ENCODE results near the gene ATP5PO. TPM values are rescaled to one million over a fixed set of nuclear protein-coding genes. Genes with fewer than 3 reads are reported as not detected.
"Not testable (repeated sequence)": the region's sequence is repeated elsewhere in the genome, so short reads cannot be mapped to it uniquely, and the experiment has no call there.

ATP5PO gene
- total RNA-seq, 5 donors from 2014 or later (not counting 1 experiment from before 2014, with no cell fraction given) = 125 to 138 (median 137) TPM

- Mint-ChIP-seq H3K36me3 (no peaks in the 10 kb centered on the region), H3K9me3 (no peaks in the 10 kb centered on the region), H3K27ac (no peak overlapping the region), H3K4me1 (no peaks in the 10 kb centered on the region), H3K27me3 (peaks cover 3 to 5% of the 10 kb centered on the region in 2 donors), H3K4me3 (no peak overlapping the region)
- DNase-seq (no peak), ATAC-seq (replicated peaks in 1 of 4) (no peak)
- Histone ChIP-seq H3K27ac (ENCODE audit: low read length) (no peak overlapping the region), H3K36me3 (ENCODE audit: control insufficient read depth in 2 of 2, extremely low read depth in 1 of 2, insufficient read depth in 1 of 2, low read length in 1 of 2) (no peaks in the 10 kb centered on the region), H3K4me3 (ENCODE audit: control insufficient read depth in 1 of 2, extremely low read depth in 1 of 2, low read length in 1 of 2) (no peak overlapping the region), H3K27me3 (replicated peaks in 1 of 2; ENCODE audit: control insufficient read depth in 2 of 2, extremely low read depth in 1 of 2, insufficient read depth in 2 of 2, low read length in 1 of 2) (peaks cover 0 to 6% of the 10 kb centered on the region in 2 experiments), H3K4me1 (ENCODE audit: control insufficient read depth in 1 of 2, extremely low read depth in 1 of 2, insufficient read depth in 2 of 2, low read length in 2 of 2) (no peaks in the 10 kb centered on the region), H3K9me3 (no peaks in the 10 kb centered on the region)
- ChIA-PET POLR2A (no interaction called here), CTCF (no interaction called here)
- 93% methylated on average over 4 of the region's 7 CpGs for WGBS (ENCODE audit: insufficient coverage)
These were observed 41.4 kb downstream of the ATP5PO start for GRCh38 chr21:33874161-33874560.

- no peaks in the 10 kb centered on the region for H3K4me1 Mint-ChIP-seq
- peaks cover 0 to 3% of the 10 kb centered on the region in 2 donors for H3K27me3 Mint-ChIP-seq
- H3K9me3 ChIP-seq = no peaks in the 10 kb centered on the region
- no peaks in the 10 kb centered on the region for H3K36me3 ChIP-seq (ENCODE audit: control insufficient read depth in 2 of 2, extremely low read depth in 1 of 2, insufficient read depth in 1 of 2, low read length in 1 of 2)
- no peaks in the 10 kb centered on the region for H3K9me3 Mint-ChIP-seq
- POLR2A ChIA-PET = no interaction called here
- no peaks in the 10 kb centered on the region for H3K36me3 Mint-ChIP-seq
- no peak overlapping the region for H3K4me3 ChIP-seq (ENCODE audit: control insufficient read depth in 1 of 2, extremely low read depth in 1 of 2, low read length in 1 of 2)
- H3K4me3 Mint-ChIP-seq = no peak overlapping the region
- H3K27me3 ChIP-seq (replicated peaks in 1 of 2; ENCODE audit: control insufficient read depth in 2 of 2, extremely low read depth in 1 of 2, insufficient read depth in 2 of 2, low read length in 1 of 2) = peaks cover 0 to 6% of the 10 kb centered on the region in 2 experiments
- WGBS (ENCODE audit: insufficient coverage) = 73% methylated on average over 2 of the region's 4 CpGs
- no peak overlapping the region for H3K27ac ChIP-seq (ENCODE audit: low read length)
- H3K4me1 ChIP-seq (ENCODE audit: control insufficient read depth in 1 of 2, extremely low read depth in 1 of 2, insufficient read depth in 2 of 2, low read length in 2 of 2) = no peaks in the 10 kb centered on the region
- no peak for ATAC-seq (replicated peaks in 1 of 4)
- H3K27ac Mint-ChIP-seq = no peak overlapping the region
- CTCF ChIA-PET = no interaction called here
- DNase-seq = no peak
These were observed 42.6 kb downstream of the ATP5PO start for GRCh38 chr21:33872881-33873515.

- peaks cover 0 to 14% of the 10 kb centered on the region in 2 experiments for H3K27me3 ChIP-seq (replicated peaks in 1 of 2; ENCODE audit: control insufficient read depth in 2 of 2, extremely low read depth in 1 of 2, insufficient read depth in 2 of 2, low read length in 1 of 2)
- no peaks in the 10 kb centered on the region for H3K4me1 ChIP-seq (ENCODE audit: control insufficient read depth in 1 of 2, extremely low read depth in 1 of 2, insufficient read depth in 2 of 2, low read length in 2 of 2)
- ATAC-seq (replicated peaks in 1 of 4) = no peak
- no peaks in the 10 kb centered on the region for H3K36me3 ChIP-seq (ENCODE audit: control insufficient read depth in 2 of 2, extremely low read depth in 1 of 2, insufficient read depth in 1 of 2, low read length in 1 of 2)
- no peaks in the 10 kb centered on the region for H3K9me3 Mint-ChIP-seq
- peaks cover 0 to under 1% of the 10 kb centered on the region in 2 donors for H3K27me3 Mint-ChIP-seq
- no peak for DNase-seq
- H3K4me3 ChIP-seq (ENCODE audit: control insufficient read depth in 1 of 2, extremely low read depth in 1 of 2, low read length in 1 of 2) = no peak overlapping the region
- H3K9me3 ChIP-seq = no peaks in the 10 kb centered on the region
- no peak overlapping the region for H3K4me3 Mint-ChIP-seq
- H3K27ac Mint-ChIP-seq = no peak overlapping the region
- H3K27ac ChIP-seq (ENCODE audit: low read length) = no peak overlapping the region
- 73% methylated on average over 3 of the region's 5 CpGs for WGBS (ENCODE audit: insufficient coverage)
- ChIA-PET POLR2A (no interaction called here), CTCF (no interaction called here)
- H3K4me1 Mint-ChIP-seq = peaks cover 0 to 2% (median 1%) of the 10 kb centered on the region in 3 donors
- H3K36me3 Mint-ChIP-seq = no peaks in the 10 kb centered on the region
These were observed 44.4 kb downstream of the ATP5PO start for GRCh38 chr21:33871171-33871570.

- no peak overlapping the region for H3K4me3 ChIP-seq (ENCODE audit: control insufficient read depth in 1 of 2, extremely low read depth in 1 of 2, low read length in 1 of 2)
- Mint-ChIP-seq H3K27ac (no peak overlapping the region), H3K36me3 (no peaks in the 10 kb centered on the region), H3K9me3 (no peaks in the 10 kb centered on the region), H3K4me3 (no peak overlapping the region), H3K4me1 (peaks cover 0 to 2% (median 1%) of the 10 kb centered on the region in 3 donors), H3K27me3 (peaks cover 0 to under 1% of the 10 kb centered on the region in 2 donors)
- ATAC-seq (replicated peaks in 1 of 4) (no peak), DNase-seq (no peak)
- peaks cover 0 to 17% of the 10 kb centered on the region in 2 experiments for H3K27me3 ChIP-seq (replicated peaks in 1 of 2; ENCODE audit: control insufficient read depth in 2 of 2, extremely low read depth in 1 of 2, insufficient read depth in 2 of 2, low read length in 1 of 2)
- no peaks in the 10 kb centered on the region for H3K36me3 ChIP-seq (ENCODE audit: control insufficient read depth in 2 of 2, extremely low read depth in 1 of 2, insufficient read depth in 1 of 2, low read length in 1 of 2)
- 17% methylated on average over 1 of the region's 4 CpGs for WGBS (ENCODE audit: insufficient coverage)
- CTCF ChIA-PET = interaction anchor here in 1 of 2 donors (1.0 kb wide), 1 partner anchor 477 kb away, joined by 3 read pairs; no protein-coding TSS in a partner anchor
- POLR2A ChIA-PET = no interaction called here
- H3K4me1 ChIP-seq (ENCODE audit: control insufficient read depth in 1 of 2, extremely low read depth in 1 of 2, insufficient read depth in 2 of 2, low read length in 2 of 2) = no peaks in the 10 kb centered on the region
- no peaks in the 10 kb centered on the region for H3K9me3 ChIP-seq
- H3K27ac ChIP-seq (ENCODE audit: low read length) = no peak overlapping the region
These were observed 44.8 kb downstream of the ATP5PO start for GRCh38 chr21:33870768-33871167.

GRCh38 chr21:33869873-33870272 is 45.7 kb downstream of the ATP5PO start:
- Mint-ChIP-seq H3K4me1 (peaks cover 0 to 2% (median 1%) of the 10 kb centered on the region in 3 donors), H3K27me3 (peaks cover 0 to 2% of the 10 kb centered on the region in 2 donors), H3K36me3 (no peaks in the 10 kb centered on the region), H3K4me3 (no peak overlapping the region), H3K27ac (no peak overlapping the region), H3K9me3 (no peaks in the 10 kb centered on the region)
- DNase-seq = no peak
- Histone ChIP-seq H3K27ac (ENCODE audit: low read length) (no peak overlapping the region), H3K9me3 (no peaks in the 10 kb centered on the region), H3K36me3 (ENCODE audit: control insufficient read depth in 2 of 2, extremely low read depth in 1 of 2, insufficient read depth in 1 of 2, low read length in 1 of 2) (no peaks in the 10 kb centered on the region), H3K4me1 (ENCODE audit: control insufficient read depth in 1 of 2, extremely low read depth in 1 of 2, insufficient read depth in 2 of 2, low read length in 2 of 2) (no peaks in the 10 kb centered on the region), H3K4me3 (ENCODE audit: control insufficient read depth in 1 of 2, extremely low read depth in 1 of 2, low read length in 1 of 2) (no peak overlapping the region), H3K27me3 (replicated peaks in 1 of 2; ENCODE audit: control insufficient read depth in 2 of 2, extremely low read depth in 1 of 2, insufficient read depth in 2 of 2, low read length in 1 of 2) (peaks cover 0 to 15% of the 10 kb centered on the region in 2 experiments)
- ChIA-PET CTCF (interaction anchor here in 1 of 2 donors (1.0 kb wide), 1 partner anchor 478 kb away, joined by 3 read pairs; no protein-coding TSS in a partner anchor), POLR2A (no interaction called here)
- ATAC-seq (replicated peaks in 1 of 4) = no peak

GRCh38 chr21:33867868-33868267 is 47.7 kb downstream of the ATP5PO start:
- DNase-seq; H3K36me3 Mint-ChIP-seq; H3K9me3 Mint-ChIP-seq; ATAC-seq (replicated peaks in 1 of 4); H3K27ac Mint-ChIP-seq; H3K36me3 ChIP-seq (ENCODE audit: control insufficient read depth in 2 of 2, extremely low read depth in 1 of 2, insufficient read depth in 1 of 2, low read length in 1 of 2); POLR2A ChIA-PET; H3K9me3 ChIP-seq; H3K4me1 Mint-ChIP-seq; H3K4me1 ChIP-seq (ENCODE audit: control insufficient read depth in 1 of 2, extremely low read depth in 1 of 2, insufficient read depth in 2 of 2, low read length in 2 of 2); H3K4me3 ChIP-seq (ENCODE audit: control insufficient read depth in 1 of 2, extremely low read depth in 1 of 2, low read length in 1 of 2); H3K27me3 Mint-ChIP-seq; H3K27ac ChIP-seq (ENCODE audit: low read length): not testable (repeated sequence)
- CTCF ChIA-PET = interaction anchor here (0.6 kb wide), 3 partner anchors 32 to 162 kb away, joined by 3 to 4 read pairs (median 3); no protein-coding TSS in a partner anchor
- peaks cover 0 to 13% of the 10 kb centered on the region in 2 experiments for H3K27me3 ChIP-seq (replicated peaks in 1 of 2; ENCODE audit: control insufficient read depth in 2 of 2, extremely low read depth in 1 of 2, insufficient read depth in 2 of 2, low read length in 1 of 2)
- no CpG with 5 or more reads among the region's 13 CpGs for WGBS (ENCODE audit: insufficient coverage)
- peak overlapping the region; percentile 52 to 64 (median 59) for H3K4me3 Mint-ChIP-seq

Measured in T-cell (primary cell).